DMS114 treated with DMSO at 0.1 percent for 48 hours (cell line): ENCODE data around the gene RFX2.
"Not testable (repeated sequence)": the region's sequence is repeated elsewhere in the genome, so short reads cannot be mapped to it uniquely, and the experiment has no call there.

Experiments used
- DNase-seq: peaks from one replicate; lab custom pipeline; 2025; ENCODE audit not compliant: unreplicated experiment; lab: John Stamatoyannopoulos, UW

RFX2 gene

GRCh38 chr19:5974721-5975387 is 135.4 kb downstream of the RFX2 start:
- DNase-seq = no peak

DNA sequence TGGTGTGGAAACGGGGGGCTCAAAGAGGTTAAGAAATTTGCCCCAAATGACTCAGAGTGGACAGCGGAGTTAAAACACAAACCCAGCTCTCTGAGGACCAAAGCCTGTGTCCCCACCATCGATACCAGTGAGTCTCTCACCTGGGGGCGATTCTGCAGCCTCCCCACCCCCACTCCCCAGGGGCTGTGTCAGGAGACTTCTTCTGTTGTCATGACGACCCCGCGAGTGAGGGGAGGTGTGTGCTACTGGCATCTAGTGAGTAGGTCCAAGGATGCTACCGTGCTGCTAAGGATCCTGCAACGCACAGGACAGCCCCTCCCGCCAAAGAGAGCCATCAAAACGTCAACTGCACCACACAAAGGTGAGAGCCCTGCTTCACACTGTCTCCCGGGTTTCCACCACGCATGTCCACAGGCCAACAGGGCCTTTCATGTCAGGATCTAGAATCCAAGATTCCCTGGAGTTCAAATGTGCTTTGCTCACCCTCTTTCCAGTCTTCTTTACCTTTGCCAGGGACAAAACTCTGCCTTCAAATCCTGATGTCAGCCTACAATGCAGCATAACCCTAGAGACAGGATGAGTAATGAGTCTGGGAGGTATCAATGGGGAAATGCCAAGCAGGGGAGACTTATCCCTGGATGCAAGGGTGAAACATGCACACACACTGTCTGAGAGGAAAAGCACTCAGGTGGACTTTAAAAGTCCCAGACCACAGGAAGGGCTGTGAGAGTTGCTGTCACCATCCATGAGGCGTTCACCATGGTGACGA is 136.2 kb downstream of the RFX2 start:
- no peak for DNase-seq

DNA sequence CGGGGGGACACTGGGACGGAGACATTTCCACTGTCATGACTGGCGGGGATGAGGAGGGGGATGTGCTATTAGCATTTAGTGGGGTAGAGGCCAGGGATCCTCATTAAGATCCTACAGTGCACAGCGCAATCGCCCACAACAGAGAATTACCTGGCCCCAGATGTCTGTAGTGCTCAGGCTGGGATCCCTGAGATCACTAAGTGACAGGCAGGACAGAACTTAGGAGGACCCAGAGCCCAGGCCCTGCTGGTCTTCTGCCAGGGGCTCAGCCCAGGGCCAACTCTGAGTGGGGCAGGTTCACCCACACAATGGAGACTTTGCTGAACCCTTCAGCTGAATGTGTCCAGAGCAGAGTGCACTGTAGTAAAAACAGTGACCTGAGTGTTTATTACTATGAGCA is 136.9 kb downstream of the RFX2 start:
- no peak for DNase-seq

- no peak for DNase-seq
Observed at GRCh38 chr19:5972355-5972731, 138.0 kb downstream of the RFX2 start.

- no peak for DNase-seq
Observed at GRCh38 chr19:5971714-5972354, 138.5 kb downstream of the RFX2 start.

GRCh38 chr19:5969476-5969875 is 140.8 kb downstream of the RFX2 start:
- DNase-seq = no peak

DNA sequence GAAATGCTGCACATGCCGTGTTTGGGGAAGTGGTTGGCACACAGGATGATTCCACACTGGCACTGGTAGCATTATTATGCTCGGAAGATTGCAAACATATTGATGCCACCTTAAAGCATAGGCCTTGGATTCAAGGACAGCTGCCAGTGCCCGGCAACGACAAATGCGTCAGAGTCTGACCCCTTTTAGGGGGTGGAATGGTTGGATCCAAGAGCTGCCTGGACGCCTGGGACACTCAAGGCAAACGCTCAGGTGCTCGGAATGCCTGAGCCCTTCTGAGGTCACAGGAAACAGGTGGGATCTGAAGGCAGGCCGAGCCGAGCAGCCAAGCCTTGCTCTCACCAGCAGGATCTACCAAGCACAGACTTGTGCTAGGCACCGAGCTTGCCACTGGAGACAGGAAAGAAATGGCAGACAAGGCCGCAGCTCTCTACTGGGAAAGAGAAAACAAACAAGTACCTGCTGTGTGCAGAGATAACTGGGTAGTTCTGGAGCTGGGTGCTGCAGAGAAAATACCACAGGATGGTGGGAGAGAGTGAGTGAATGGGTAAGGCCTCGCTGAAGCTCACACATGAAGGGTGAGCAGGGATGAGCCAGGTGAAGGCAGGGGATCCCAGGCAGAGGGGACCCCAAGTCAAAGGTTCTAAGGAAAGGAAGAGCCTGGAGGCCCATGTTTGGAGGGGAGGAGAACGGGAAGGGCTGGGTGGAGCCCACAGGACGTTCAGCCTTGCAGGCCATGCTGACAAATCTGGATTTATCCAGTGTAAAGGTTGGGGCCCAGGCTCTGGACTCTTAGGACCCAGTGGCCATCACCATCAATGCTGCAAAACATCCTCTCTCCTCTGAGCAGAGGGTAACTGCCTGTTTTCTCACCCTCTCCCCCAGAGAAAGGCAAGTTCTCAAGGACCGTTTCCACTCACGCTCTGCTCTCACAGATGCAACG is 141.6 kb downstream of the RFX2 start:
- DNase-seq = no peak

- DNase-seq = no peak
Observed at GRCh38 chr19:5967994-5968430, 142.3 kb downstream of the RFX2 start.

DNA sequence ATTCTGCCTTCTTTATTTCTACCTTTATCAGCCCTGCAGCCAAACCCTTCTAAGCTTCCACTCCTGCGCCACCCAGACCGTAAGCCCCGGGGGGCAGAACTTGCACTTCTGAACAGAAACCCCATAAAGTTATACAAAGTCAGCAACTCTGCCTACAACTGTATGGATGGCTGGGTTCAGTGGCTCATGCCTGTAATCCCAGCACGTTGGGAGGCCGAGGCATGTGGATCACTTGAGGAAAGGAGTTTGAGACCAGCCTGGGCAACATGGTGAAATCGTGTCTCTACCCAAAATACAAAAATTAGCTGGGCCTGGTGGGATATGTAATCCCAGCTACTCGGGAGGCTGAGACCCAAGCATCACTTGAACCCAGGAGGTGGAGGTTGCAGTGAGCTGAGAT is 142.7 kb downstream of the RFX2 start:
- DNase-seq = no peak

DNA sequence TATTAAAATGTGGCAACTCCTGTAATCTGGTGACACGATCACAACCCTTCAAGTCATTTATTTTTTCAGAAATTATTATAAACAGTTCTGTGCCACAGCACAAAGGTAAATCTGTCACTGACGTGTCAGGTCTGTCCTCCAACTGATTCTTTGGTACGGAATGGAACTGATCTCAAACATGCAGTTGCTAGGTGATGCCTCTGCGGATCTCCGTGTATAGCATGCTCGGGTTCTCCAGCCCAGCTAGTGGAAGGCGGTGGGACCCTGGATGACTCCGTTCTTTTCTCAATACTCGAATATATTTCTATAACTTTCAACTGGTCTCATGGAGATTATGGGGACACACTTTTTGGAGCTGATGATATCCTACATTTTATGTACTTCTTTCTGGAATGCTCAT is 143.4 kb downstream of the RFX2 start:
- DNase-seq = no peak

GRCh38 chr19:5966215-5966614 is 144.1 kb downstream of the RFX2 start:
- no peak for DNase-seq

DNA sequence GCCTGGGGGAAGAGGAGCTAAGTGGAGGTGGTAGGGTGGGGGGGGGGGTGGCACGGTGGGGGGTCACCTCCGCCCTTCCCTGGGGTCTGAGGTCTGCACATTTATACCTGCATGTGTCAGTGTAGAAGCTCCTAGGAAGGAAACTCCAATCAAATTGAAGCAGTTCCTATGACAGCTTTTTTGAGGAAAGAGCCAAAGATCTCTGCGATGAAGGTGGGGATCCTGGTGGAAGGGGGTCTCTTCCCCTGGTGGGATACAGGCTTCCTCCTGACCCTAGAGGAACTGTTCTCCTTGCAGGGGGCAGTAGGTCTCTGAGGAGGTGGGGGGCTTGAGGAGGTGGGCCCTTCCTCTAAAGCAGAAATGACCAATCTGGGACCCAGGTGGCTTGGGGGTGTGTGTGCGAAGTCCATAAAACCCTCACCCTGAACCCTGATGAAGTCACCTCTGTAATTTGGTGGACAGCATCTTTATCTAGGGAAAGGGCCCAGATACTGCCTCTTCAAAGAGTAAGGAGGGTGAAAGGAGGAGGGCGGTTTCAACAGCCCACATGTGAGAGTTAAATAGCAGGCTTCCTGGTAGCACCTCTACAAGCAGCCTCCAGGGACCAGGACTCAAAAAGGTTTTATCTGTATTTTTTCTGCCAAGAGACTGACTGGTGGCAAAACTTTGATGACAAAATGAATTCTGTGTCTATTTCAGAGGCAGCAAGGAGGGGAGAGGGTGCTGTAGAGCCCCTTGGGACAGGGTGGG is 145.3 kb downstream of the RFX2 start:
- DNase-seq = no peak

DNA sequence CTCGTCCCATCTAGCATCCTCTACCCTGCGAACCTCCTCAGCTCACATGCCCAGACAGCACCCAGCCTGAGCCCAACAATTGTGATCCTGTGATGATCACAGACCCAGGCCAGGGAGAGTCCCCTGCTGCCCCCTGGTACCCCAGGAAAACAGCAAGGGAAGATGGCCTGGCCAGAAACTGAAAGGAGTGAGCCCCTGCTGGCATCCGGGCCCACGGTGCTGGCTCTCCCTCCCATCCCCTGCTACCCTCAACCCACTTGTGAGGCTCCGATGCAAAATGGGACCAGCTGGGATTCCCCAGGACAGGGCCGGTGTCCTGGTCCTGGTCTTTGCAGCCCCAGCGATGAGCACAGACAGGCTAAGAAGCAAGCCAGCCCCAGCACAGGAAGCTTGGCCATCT is 146.4 kb downstream of the RFX2 start:
- DNase-seq = no peak

DNA sequence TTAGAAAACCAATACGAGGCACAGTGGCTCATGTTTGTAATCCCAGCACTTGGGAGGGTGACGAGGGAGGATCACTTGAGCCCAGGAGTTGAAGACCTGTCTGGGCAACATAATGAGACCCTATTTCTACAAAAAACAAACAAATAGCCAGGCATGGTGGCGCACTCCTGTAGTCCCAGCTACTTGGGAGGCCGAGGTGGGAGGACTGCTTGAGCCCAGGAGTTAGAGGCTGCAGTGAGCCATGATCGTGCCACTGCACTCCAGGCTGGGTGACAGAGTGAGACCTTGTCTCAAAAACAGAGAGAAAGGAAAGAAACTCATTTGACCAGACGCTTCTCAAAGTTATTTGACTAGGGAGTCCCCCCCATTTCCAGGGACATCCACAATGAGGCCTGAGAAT is 147.0 kb downstream of the RFX2 start:
- DNase-seq = not testable (repeated sequence)

DNA sequence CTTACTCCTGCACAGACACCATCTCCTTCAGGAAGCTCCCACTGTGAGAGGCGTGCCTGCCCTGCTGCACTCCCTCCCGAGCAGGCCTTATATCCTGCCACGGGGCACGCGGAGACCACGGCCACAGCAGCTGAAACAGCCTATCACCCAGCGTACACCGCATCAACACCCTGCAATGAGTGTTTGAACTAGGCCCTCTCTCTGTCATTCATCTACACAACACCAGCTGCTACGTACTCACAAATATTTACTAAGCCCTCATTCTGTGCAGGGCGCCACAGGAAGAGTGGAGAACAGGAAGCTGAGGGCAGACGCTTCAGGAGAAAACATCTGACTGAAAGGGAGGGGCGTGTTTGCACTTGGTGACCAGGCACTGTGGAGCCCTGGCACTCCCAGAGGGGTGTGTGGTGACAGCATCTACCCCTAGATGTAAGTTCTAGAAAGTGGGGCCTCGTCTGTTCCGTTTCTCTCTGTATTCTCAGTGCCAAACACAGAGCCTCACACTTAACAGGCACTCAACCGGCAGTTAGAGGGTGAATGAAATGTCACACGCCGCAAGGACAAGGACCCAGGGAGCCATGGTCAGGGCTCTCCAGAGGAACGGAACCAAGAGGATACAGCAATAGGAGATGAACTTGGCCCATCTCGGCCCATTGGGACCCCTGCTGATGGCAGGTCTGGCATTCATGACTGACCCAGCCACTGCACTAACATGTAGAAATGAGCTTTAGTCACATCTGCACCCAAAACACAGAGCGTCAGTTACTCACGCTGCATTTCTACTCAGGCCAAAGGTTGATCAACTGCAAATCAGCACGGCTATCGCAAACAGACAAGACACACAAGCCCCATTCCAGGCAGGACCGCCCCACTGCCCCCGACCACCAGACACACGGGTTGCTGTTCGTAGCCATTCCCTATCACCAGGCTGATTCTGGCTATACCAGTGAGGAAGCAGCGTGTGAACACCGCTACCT is 148.0 kb downstream of the RFX2 start:
- DNase-seq = no peak

GRCh38 chr19:5961641-5961968 is 148.7 kb downstream of the RFX2 start:
- not testable (repeated sequence) for DNase-seq

DNA sequence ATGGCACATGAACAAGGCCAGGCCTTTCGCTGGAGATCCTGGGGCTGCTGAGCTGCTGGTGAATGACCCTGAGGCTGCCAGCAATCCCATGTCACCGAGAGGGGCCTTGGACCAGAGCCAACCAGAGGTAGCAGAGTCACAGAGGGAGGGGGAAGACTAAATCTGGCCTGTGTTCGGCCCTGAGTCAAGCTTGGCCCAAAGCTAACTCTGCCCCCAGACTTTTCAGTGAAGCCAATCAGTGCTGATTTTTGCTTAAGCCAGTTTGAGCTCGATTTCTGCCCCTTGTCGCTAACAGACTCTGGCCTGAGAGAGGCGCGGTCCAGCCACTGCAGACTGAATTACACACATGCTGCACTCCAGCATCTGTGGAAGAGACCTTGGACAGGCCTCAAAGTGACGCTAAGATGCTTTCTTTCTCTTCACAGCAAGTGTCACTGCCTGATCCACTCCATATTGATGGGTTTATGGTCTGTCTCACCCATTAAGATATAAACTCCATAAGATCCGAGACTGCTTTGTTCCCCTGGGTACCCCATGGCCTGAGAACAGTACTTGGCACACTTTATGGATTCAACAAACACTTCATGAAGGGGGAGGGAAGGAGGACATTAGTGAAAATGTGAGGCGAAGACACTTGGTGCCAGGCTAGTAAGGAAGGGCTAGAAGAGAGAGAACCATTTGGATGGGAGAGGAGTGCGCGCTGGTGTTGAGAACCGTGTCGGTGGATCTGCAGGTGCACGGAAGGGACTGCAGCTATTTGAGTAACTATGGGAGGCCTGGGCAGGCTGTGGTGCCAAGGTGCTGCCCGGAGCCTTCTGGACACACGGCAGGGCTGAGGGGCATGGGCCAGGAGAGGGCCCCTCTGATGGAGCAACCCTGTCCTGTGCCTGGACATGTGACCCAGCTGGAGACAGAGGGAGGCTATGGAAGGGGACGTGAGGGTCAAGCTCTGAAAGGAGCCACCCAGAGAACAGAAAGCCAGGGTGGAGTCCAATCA is 150.0 kb downstream of the RFX2 start:
- no peak for DNase-seq
